Fibroblast of lung (primary cell): ENCODE data around the gene BCAS3. TPM values are rescaled to one million over a fixed set of nuclear protein-coding genes. Genes with fewer than 3 reads are reported as not detected.

Experiments
- DNase-seq, 2 donors: peaks; one replicate each; pipeline versions ENCODE4 v3.0.0 to v3.0.0-alpha.2; 2010; ENCODE audit warnings: low read depth in 2 of 2
- H2AFZ ChIP-seq: 2 replicates; pipeline ENCODE4 v1.5.1; 2012; ENCODE audit warnings: low read length, control low read depth, inconsistent platforms
- H3K27ac ChIP-seq: 2 replicates; pipeline ENCODE4 v1.5.1; 2011; ENCODE audit warnings: low read length, control low read depth; ENCODE audit not compliant: insufficient read depth
- H3K27me3 ChIP-seq: 2 replicates; pipeline ENCODE4 v1.5.1; 2011; ENCODE audit warnings: mild to moderate bottlenecking, low read length; ENCODE audit not compliant: control insufficient read depth, insufficient read depth
- H3K36me3 ChIP-seq: 2 replicates; pipeline ENCODE4 v1.5.1; 2011; ENCODE audit warnings: low read length; ENCODE audit not compliant: control insufficient read depth, insufficient read depth
- H3K4me1 ChIP-seq: 2 replicates; pipeline ENCODE4 v1.5.1; 2011; ENCODE audit warnings: low read length; ENCODE audit not compliant: control insufficient read depth, insufficient read depth; ENCODE audit errors: extremely low read depth
- H3K4me2 ChIP-seq: 2 replicates; pipeline ENCODE4 v1.5.1; 2011; ENCODE audit warnings: low read length, control low read depth; ENCODE audit not compliant: insufficient read depth; ENCODE audit errors: extremely low read depth
- H3K4me3 ChIP-seq, 4 experiments: fragments of 200-600 bp in 1 of 4; sonication (generic) in 1 of 4; replicated peaks in 1 of 4; 2 replicates each; pipeline ENCODE4 v1.5.1; 2011 to 2016; ENCODE audit warnings: low read length in 4 of 4, low read depth in 3 of 4, mild to moderate bottlenecking in 3 of 4, control low read depth in 2 of 4, inconsistent platforms in 1 of 4, mixed read lengths in 1 of 4; ENCODE audit not compliant: insufficient read depth in 1 of 4; ENCODE audit errors: control extremely low read depth in 1 of 4
- H3K79me2 ChIP-seq: 2 replicates; pipeline ENCODE4 v1.5.1; 2012; ENCODE audit warnings: mild to moderate bottlenecking, low read length, inconsistent platforms; ENCODE audit not compliant: control insufficient read depth, insufficient read depth
- H3K9ac ChIP-seq: 2 replicates; pipeline ENCODE4 v1.5.1; 2011; ENCODE audit warnings: mild to moderate bottlenecking, low read length, control low read depth; ENCODE audit not compliant: insufficient read depth
- H3K9me3 ChIP-seq: 2 replicates; pipeline ENCODE4 v1.5.1; 2012; ENCODE audit warnings: low read depth, low read length; ENCODE audit not compliant: control insufficient read depth, insufficient read depth
- H4K20me1 ChIP-seq: 2 replicates; pipeline ENCODE4 v1.5.1; 2011; ENCODE audit warnings: low read length; ENCODE audit not compliant: control insufficient read depth, insufficient read depth; ENCODE audit errors: extremely low read depth
- CTCF ChIP-seq, 2 donors: IDR thresholded peaks in 1 of 2; conservative IDR thresholded peaks in 1 of 2; 1 replicate in 1 of 2; 2 replicates in 1 of 2; pipeline ENCODE4 v1.5.1; 2011 to 2012; ENCODE audit warnings: low read length in 2 of 2, control low read depth in 1 of 2, inconsistent platforms in 1 of 2, low read depth in 1 of 2, mild to moderate bottlenecking in 1 of 2
- EZH2 ChIP-seq: IDR thresholded peaks from 2 replicates; pipeline ENCODE4 v1.5.1; 2012; ENCODE audit warnings: low read length, control low read depth, mild to moderate bottlenecking; ENCODE audit errors: missing control alignments
- polyA plus RNA-seq, 2 donors: library from polyadenylated mRNA; depleted of rRNA in 1 of 2; stranded (reverse) in 1 of 2; unstranded in 1 of 2; fragments of >200 nt; gene quantifications; 2 replicates each; pipeline ENCODE4 v1.2.1, GENCODE V29; 2011 to 2012; ENCODE audit warnings: missing spikeins in 1 of 2
- total RNA-seq: library from RNA; depleted of rRNA; stranded (reverse); fragments of >200 nt; gene quantifications from 2 replicates; pipeline ENCODE4 v1.2.1, GENCODE V29; 2014

BCAS3 gene
- total and polyA plus RNA-seq, 2 donors (not counting 1 experiment from before 2014, with no cell fraction given) = 9.9 to 43.6 TPM

GRCh38 chr17:60744355-60744966 is 66.8 kb downstream of the BCAS3 start:
- no peaks in the 10 kb centered on the region for H3K4me1 ChIP-seq
- peak overlapping the region; percentile 32 to 51 (median 38) for H3K4me3 ChIP-seq
- DNase-seq = peak; percentile 24 to 25
- peak overlapping the region; percentile 84 for H3K4me2 ChIP-seq
- H3K27me3 ChIP-seq = no peaks in the 10 kb centered on the region
- no peaks in the 10 kb centered on the region for H3K36me3 ChIP-seq
- H3K79me2 ChIP-seq = no peaks in the 10 kb centered on the region
- no peaks in the 10 kb centered on the region for H3K9me3 ChIP-seq
- H3K9ac ChIP-seq = no peak overlapping the region
- TF ChIP-seq EZH2 (no peak), CTCF (conservative IDR thresholded peaks at IDR 0.05 in 1 of 2, IDR thresholded peaks at IDR 0.05 in 1 of 2; ENCODE audit: low read depth in 1 of 2, low read length in 2 of 2) (no peak)
- H2AFZ ChIP-seq = peak overlapping the region; percentile 81
- H3K27ac ChIP-seq = peak overlapping the region; percentile 63
- no peaks in the 10 kb centered on the region for H4K20me1 ChIP-seq

- H4K20me1 ChIP-seq = no peaks in the 10 kb centered on the region
- H3K36me3 ChIP-seq = no peaks in the 10 kb centered on the region
- DNase-seq = peak in 1 of 2 donors; percentile 50
- TF ChIP-seq CTCF (conservative IDR thresholded peaks at IDR 0.05 in 1 of 2, IDR thresholded peaks at IDR 0.05 in 1 of 2; ENCODE audit: low read depth in 1 of 2, low read length in 2 of 2) = peak; percentile 6 to 8
- TF ChIP-seq EZH2 = no peak
- no peaks in the 10 kb centered on the region for H3K27me3 ChIP-seq
- H3K4me2 ChIP-seq = no peak overlapping the region
- no peak overlapping the region for H2AFZ ChIP-seq
- no peaks in the 10 kb centered on the region for H3K9me3 ChIP-seq
- H3K9ac ChIP-seq = no peak overlapping the region
- no peak overlapping the region for H3K27ac ChIP-seq
- H3K4me3 ChIP-seq = no peak overlapping the region
- no peaks in the 10 kb centered on the region for H3K79me2 ChIP-seq
- no peaks in the 10 kb centered on the region for H3K4me1 ChIP-seq
Measured at GRCh38 chr17:60745544-60745943, 67.9 kb downstream of the BCAS3 start.

- Histone ChIP-seq H3K27me3 (no peaks in the 10 kb centered on the region), H3K9me3 (no peaks in the 10 kb centered on the region), H3K4me2 (no peak overlapping the region), H3K27ac (no peak overlapping the region), H4K20me1 (no peaks in the 10 kb centered on the region), H3K79me2 (no peaks in the 10 kb centered on the region), H3K4me1 (no peaks in the 10 kb centered on the region), H3K4me3 (no peak overlapping the region), H3K9ac (no peak overlapping the region), H2AFZ (no peak overlapping the region), H3K36me3 (no peaks in the 10 kb centered on the region)
- no peak for DNase-seq
- TF ChIP-seq CTCF (conservative IDR thresholded peaks at IDR 0.05 in 1 of 2, IDR thresholded peaks at IDR 0.05 in 1 of 2; ENCODE audit: low read depth in 1 of 2, low read length in 2 of 2) = no peak
- TF ChIP-seq EZH2 = no peak
Measured at GRCh38 chr17:60747069-60747808, 69.6 kb downstream of the BCAS3 start.
